GM19043 (cell line): Measurements from ENCODE around the gene ITGB3.

Experiments used
- ATAC-seq: cut with Tn5 transposase; IDR thresholded peaks from one replicate; pipeline ENCODE4 v1.9.1; 2021; ENCODE audit warnings: low read depth; ENCODE audit not compliant: unreplicated experiment

Gene ITGB3

GRCh38 chr17:47295874-47296255 lies 42.2 kb downstream of the ITGB3 start:
- no peak for ATAC-seq

GRCh38 chr17:47297661-47298400 lies 44.2 kb downstream of the ITGB3 start:
- ATAC-seq: no peak

GRCh38 chr17:47298712-47299111 lies 45.1 kb downstream of the ITGB3 start:
- ATAC-seq: no peak

- ATAC-seq: no peak
These were observed 45.7 kb downstream of the ITGB3 start for GRCh38 chr17:47299239-47299910.

GRCh38 chr17:47300718-47301117 lies 47.1 kb downstream of the ITGB3 start:
- ATAC-seq: no peak

- ATAC-seq: no peak
These were observed 47.5 kb downstream of the ITGB3 start for GRCh38 chr17:47301161-47301560.

- ATAC-seq: no peak
These were observed 48.2 kb downstream of the ITGB3 start for GRCh38 chr17:47301831-47302230.

- ATAC-seq: no peak
These were observed 50.6 kb downstream of the ITGB3 start for GRCh38 chr17:47304186-47304585.

- ATAC-seq: no peak
These were observed 51.8 kb downstream of the ITGB3 start for GRCh38 chr17:47305302-47305923.

GRCh38 chr17:47310186-47310733 lies 56.6 kb downstream of the ITGB3 start:
- ATAC-seq: no peak

- no peak for ATAC-seq
These were observed 57.8 kb downstream of the ITGB3 start for GRCh38 chr17:47311420-47311819.

- no peak for ATAC-seq
These were observed 62.0 kb downstream of the ITGB3 start for GRCh38 chr17:47315451-47316266.

GRCh38 chr17:47316311-47316710 lies 62.7 kb downstream of the ITGB3 start:
- no peak for ATAC-seq

GRCh38 chr17:47317119-47317518 lies 63.5 kb downstream of the ITGB3 start:
- ATAC-seq: no peak

GRCh38 chr17:47318197-47318918 lies 64.7 kb downstream of the ITGB3 start:
- ATAC-seq: no peak

- ATAC-seq: no peak
These were observed 67.4 kb downstream of the ITGB3 start for GRCh38 chr17:47320879-47321502.

GRCh38 chr17:47323382-47324223 lies 70.0 kb downstream of the ITGB3 start, which contains the start of gene EFCAB13:
Gene EFCAB13 (plus strand): TSS chr17:47323955. CDS start chr17:47328354, 4,399 bp downstream.
- ATAC-seq: peak; percentile 79

- ATAC-seq: peak; percentile 30
These were observed 70.8 kb downstream of the ITGB3 start for GRCh38 chr17:47324224-47325020.
